Smooth muscle cell (in vitro differentiated cells): ENCODE data around the gene FAM20C. TPM values are rescaled to one million over a fixed set of nuclear protein-coding genes. Genes with fewer than 3 reads are reported as not detected.

Source experiments
- DNase-seq: peaks from one replicate; lab custom pipeline; 2025; ENCODE audit not compliant: unreplicated experiment; lab: John Stamatoyannopoulos, UW
- H2AFZ ChIP-seq: fragments of 200-600 bp; sonication (generic); 2 replicates; pipeline ENCODE4 v1.6.0; 2016; ENCODE audit warnings: antibody characterized with exemption, low read depth, mild to moderate bottlenecking
- H3F3A ChIP-seq: fragments of 200-600 bp; sonication (generic); 2 replicates; pipeline ENCODE4 v1.6.0; 2017; ENCODE audit warnings: antibody characterized with exemption, low read depth
- H3K27ac ChIP-seq: fragments of 200-600 bp; sonication (generic); 2 replicates; pipeline ENCODE4 v1.5.1; 2016; ENCODE audit warnings: low read depth, mild to moderate bottlenecking
- H3K27me3 ChIP-seq: fragments of 200-600 bp; sonication (generic); 2 replicates; pipeline ENCODE4 v1.6.1; 2016; ENCODE audit warnings: low read depth, mild to moderate bottlenecking
- H3K36me3 ChIP-seq: fragments of 200-600 bp; sonication (generic); 2 replicates; pipeline ENCODE4 v1.5.1; 2016; ENCODE audit warnings: low read depth
- H3K4me1 ChIP-seq: fragments of 200-600 bp; sonication (generic); 2 replicates; pipeline ENCODE4 v1.5.1; 2016; ENCODE audit warnings: low read depth
- H3K4me2 ChIP-seq: fragments of 200-600 bp; sonication (generic); 2 replicates; pipeline ENCODE4 v1.6.0; 2016; ENCODE audit warnings: mild to moderate bottlenecking
- H3K4me3 ChIP-seq: fragments of 200-600 bp; sonication (generic); 2 replicates; pipeline ENCODE4 v1.5.1; 2016; ENCODE audit warnings: mild to moderate bottlenecking
- H3K79me2 ChIP-seq: fragments of 200-600 bp; sonication (generic); 2 replicates; pipeline ENCODE4 v1.6.0; 2016; ENCODE audit warnings: low read depth, mild to moderate bottlenecking
- H3K9ac ChIP-seq: fragments of 200-600 bp; sonication (generic); 2 replicates; pipeline ENCODE4 v1.6.0; 2016; ENCODE audit warnings: low read depth
- H3K9me3 ChIP-seq: fragments of 200-600 bp; sonication (generic); replicated peaks from 2 replicates; pipeline ENCODE4 v1.5.1; 2016; ENCODE audit warnings: low read depth
- H4K20me1 ChIP-seq: fragments of 200-600 bp; sonication (generic); 2 replicates; pipeline ENCODE4 v1.6.0; 2016; ENCODE audit warnings: low read depth
- WGBS: methylation state at CpG from one replicate; pipeline ENCODE4 v1.1.7; 2016; ENCODE audit warnings: low lambda C conversion rate; 5-methylcytosine and 5-hydroxymethylcytosine counted together
- polyA plus RNA-seq: library from polyadenylated mRNA; unstranded; fragments of >200 nt; fragmentation: Nextera tagmentation; extraction: Ambion mirVana; gene quantifications from 2 replicates; pipeline ENCODE4 v1.2.1, GENCODE V29; 2016
- total RNA-seq: library from RNA; depleted of rRNA; stranded (reverse); fragments of >200 nt; gene quantifications from 2 replicates; pipeline ENCODE4 v1.2.3, GENCODE V29; 2014
- TF ChIP-seq, protein P1 (sequence below): fragments of 200-600 bp; sonication (generic); IDR thresholded peaks from 2 replicates; pipeline ENCODE4 v1.5.1; 2017; ENCODE audit warnings: borderline replicate concordance, mild to moderate bottlenecking, antibody characterized with exemption; ENCODE audit not compliant: insufficient read depth, poor library complexity, severe bottlenecking

The FAM20C gene
- total and polyA plus RNA-seq, 2 experiments from 2014 or later, result 5.6 to 6.2 TPM

GRCh38 chr7:228610-229009, 36.2 kb downstream of the FAM20C start:
- no peak overlapping the region for H3K4me2 ChIP-seq
- no peaks in the 10 kb centered on the region for H3K79me2 ChIP-seq
- no peak overlapping the region for H3K4me3 ChIP-seq
- no peak for DNase-seq
- no peaks in the 10 kb centered on the region for H3K9me3 ChIP-seq
- H4K20me1 ChIP-seq, result no peaks in the 10 kb centered on the region
- H3K27me3 ChIP-seq, result no peaks in the 10 kb centered on the region
- no peak overlapping the region for H3K9ac ChIP-seq
- H3K27ac ChIP-seq, result no peak overlapping the region
- no peak overlapping the region for H2AFZ ChIP-seq
- H3F3A ChIP-seq, result no peaks in the 10 kb centered on the region
- WGBS, result 97% methylated on average over 11 of the region's 12 CpGs
- no peaks in the 10 kb centered on the region for H3K4me1 ChIP-seq
- H3K36me3 ChIP-seq, result no peaks in the 10 kb centered on the region
- TF ChIP-seq, protein P1, sequence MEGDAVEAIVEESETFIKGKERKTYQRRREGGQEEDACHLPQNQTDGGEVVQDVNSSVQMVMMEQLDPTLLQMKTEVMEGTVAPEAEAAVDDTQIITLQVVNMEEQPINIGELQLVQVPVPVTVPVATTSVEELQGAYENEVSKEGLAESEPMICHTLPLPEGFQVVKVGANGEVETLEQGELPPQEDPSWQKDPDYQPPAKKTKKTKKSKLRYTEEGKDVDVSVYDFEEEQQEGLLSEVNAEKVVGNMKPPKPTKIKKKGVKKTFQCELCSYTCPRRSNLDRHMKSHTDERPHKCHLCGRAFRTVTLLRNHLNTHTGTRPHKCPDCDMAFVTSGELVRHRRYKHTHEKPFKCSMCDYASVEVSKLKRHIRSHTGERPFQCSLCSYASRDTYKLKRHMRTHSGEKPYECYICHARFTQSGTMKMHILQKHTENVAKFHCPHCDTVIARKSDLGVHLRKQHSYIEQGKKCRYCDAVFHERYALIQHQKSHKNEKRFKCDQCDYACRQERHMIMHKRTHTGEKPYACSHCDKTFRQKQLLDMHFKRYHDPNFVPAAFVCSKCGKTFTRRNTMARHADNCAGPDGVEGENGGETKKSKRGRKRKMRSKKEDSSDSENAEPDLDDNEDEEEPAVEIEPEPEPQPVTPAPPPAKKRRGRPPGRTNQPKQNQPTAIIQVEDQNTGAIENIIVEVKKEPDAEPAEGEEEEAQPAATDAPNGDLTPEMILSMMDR, result no peak

DNA sequence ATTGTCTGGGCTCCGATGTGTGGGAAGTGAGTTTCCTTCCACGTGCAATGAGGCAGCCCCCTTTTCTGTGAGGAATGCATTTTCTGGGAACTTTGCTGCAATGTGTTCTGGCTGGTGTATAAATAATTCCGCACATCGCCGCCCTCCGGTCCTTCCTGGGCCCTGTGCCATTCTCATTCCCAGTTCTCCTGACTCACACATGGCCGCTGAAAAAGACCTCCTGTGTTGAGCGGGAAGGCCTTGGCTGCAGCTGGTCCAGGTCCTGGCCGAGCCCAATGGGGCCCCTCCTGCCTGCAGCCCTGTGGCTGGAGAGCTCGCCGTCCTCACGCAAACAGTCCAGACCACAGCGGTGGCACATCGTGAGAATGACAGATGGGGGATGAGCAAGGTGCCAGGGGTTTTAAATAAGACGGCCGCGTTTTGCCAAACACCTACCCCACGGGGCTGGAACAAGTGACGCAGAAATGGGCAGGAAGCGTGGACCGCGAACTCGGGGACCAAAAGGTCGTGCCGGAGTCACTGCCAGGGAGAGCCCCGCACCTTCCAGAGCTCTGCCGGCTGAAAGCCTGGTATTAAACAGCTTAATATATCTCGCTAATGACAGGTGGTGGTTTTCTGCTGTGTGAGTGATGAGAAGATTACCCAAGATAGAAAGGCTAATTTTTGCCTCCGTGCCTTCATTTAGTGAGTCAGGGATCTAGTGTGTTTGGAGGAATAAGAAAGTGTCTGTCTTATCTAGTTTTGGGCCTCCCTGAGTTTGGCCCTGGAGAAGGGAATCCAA, 37.0 kb downstream of the FAM20C start:
- Histone ChIP-seq H3K27me3 (no peaks in the 10 kb centered on the region), H3K4me2 (no peak overlapping the region), H2AFZ (no peak overlapping the region), H3K9ac (no peak overlapping the region), H3F3A (no peaks in the 10 kb centered on the region), H3K4me3 (no peak overlapping the region), H3K4me1 (peaks cover 2% of the 10 kb centered on the region), H3K9me3 (no peaks in the 10 kb centered on the region), H3K79me2 (no peaks in the 10 kb centered on the region), H3K27ac (no peak overlapping the region), H3K36me3 (no peaks in the 10 kb centered on the region), H4K20me1 (no peaks in the 10 kb centered on the region)
- DNase-seq, result no peak
- TF ChIP-seq, protein P1, result no peak
- 80% methylated on average over 29 of the region's 29 CpGs for WGBS

GRCh38 chr7:230274-230673, 37.9 kb downstream of the FAM20C start:
- no peak for DNase-seq
- Histone ChIP-seq H2AFZ (no peak overlapping the region), H3K4me3 (no peak overlapping the region), H3F3A (peaks cover 3% of the 10 kb centered on the region), H3K27me3 (no peaks in the 10 kb centered on the region), H3K9me3 (no peaks in the 10 kb centered on the region), H3K4me1 (peaks cover 6% of the 10 kb centered on the region), H3K4me2 (no peak overlapping the region), H4K20me1 (no peaks in the 10 kb centered on the region), H3K27ac (no peak overlapping the region), H3K9ac (no peak overlapping the region), H3K79me2 (no peaks in the 10 kb centered on the region), H3K36me3 (no peaks in the 10 kb centered on the region)
- 77% methylated on average over 17 of the region's 17 CpGs for WGBS
- TF ChIP-seq, protein P1, result no peak
